Sigmoid colon (tissue), 7 donors: ENCODE measurements around the gene MLLT3. TPM values are rescaled to one million over a fixed set of nuclear protein-coding genes. Genes with fewer than 3 reads are reported as not detected.

Experiments
- DNase-seq: peaks from one replicate; pipeline ENCODE4 v3.0.0-alpha.2; 2019
- H3K27ac ChIP-seq, 4 donors: fragments of 200-600 bp; sonication (generic); one replicate each; pipeline ENCODE4 v1.5.1; 2016 to 2019; ENCODE audit warnings: mild to moderate bottlenecking in 1 of 4
- H3K27me3 ChIP-seq, 3 donors: fragments of 200-600 bp; sonication (generic); one replicate each; pipeline ENCODE4 v1.5.1; 2019; ENCODE audit warnings: mild to moderate bottlenecking in 1 of 3
- H3K36me3 ChIP-seq, 4 donors: fragments of 200-600 bp; sonication (generic); one replicate each; pipeline ENCODE4 v1.5.1; 2016 to 2019
- H3K4me1 ChIP-seq, 4 donors: fragments of 200-600 bp; sonication (generic); one replicate each; pipeline ENCODE4 v1.5.1; 2017 to 2019
- H3K4me3 ChIP-seq, 4 donors: fragments of 200-600 bp; sonication (generic); one replicate each; pipeline ENCODE4 v1.5.1; 2017 to 2019; ENCODE audit warnings: mild to moderate bottlenecking in 2 of 4, moderate library complexity in 1 of 4
- H3K9me3 ChIP-seq, 4 donors: fragments of 200-600 bp in 3 of 4; sonication (generic) in 3 of 4; one replicate each; pipeline versions ENCODE4 v1.5.1 to v1.6.1; 2013 to 2019
- EP300 ChIP-seq, 4 donors: sonication (generic); formaldehyde crosslinking; IDR thresholded peaks; one replicate each; pipeline ENCODE4 v1.6.1; 2017; ENCODE audit warnings: antibody characterized with exemption in 4 of 4
- POLR2A ChIP-seq, 2 donors: fragments of 450-650 bp; IDR thresholded peaks; one replicate each; pipeline ENCODE4 v1.6.1; 2016; ENCODE audit warnings: antibody characterized with exemption in 2 of 2, mild to moderate bottlenecking in 2 of 2, moderate library complexity in 2 of 2
- POLR2AphosphoS5 ChIP-seq, 4 donors: sonication (generic); formaldehyde crosslinking; IDR thresholded peaks; one replicate each; pipeline ENCODE4 v1.6.1; 2017; ENCODE audit warnings: antibody characterized with exemption in 4 of 4
- WGBS, 2 donors: extraction: QIAGEN DNeasy Blood & Tissue Kit; methylation state at CpG; one replicate each; pipeline ENCODE4 v1.1.7; 2013; 5-methylcytosine and 5-hydroxymethylcytosine counted together
- intact Hi-C: fragments of 100-400 bp; cut with DNase I; formaldehyde crosslinking; loops from one replicate; pipeline ENCODE4 v1.15.1; 2023
- polyA plus RNA-seq, 3 donors: library from polyadenylated mRNA; stranded (reverse); fragments of 200-250 nt; gene quantifications; one replicate each; pipeline ENCODE4 v1.2.3, GENCODE V29; 2013
- total RNA-seq, 4 donors: library from RNA; depleted of rRNA; stranded (reverse); fragments of >200 nt; gene quantifications; one replicate each; pipeline ENCODE4 v1.1.0, GENCODE V29; 2016
- TF ChIP-seq, protein P1 (sequence below), 4 experiments: fragments of 450-650 bp in 3 of 4; fragments of 200-600 bp in 1 of 4; IDR thresholded peaks; one replicate each; pipeline ENCODE4 v1.5.1; 2016 to 2019; ENCODE audit warnings: antibody characterized with exemption in 4 of 4, mild to moderate bottlenecking in 3 of 4, moderate library complexity in 2 of 4
- donor health status: healthy with polysubstance abuse.
- donor health status: Bipolar disorder and iron deficiency.
- donor health status: healthy.

Gene MLLT3
- total and polyA plus RNA-seq, 7 donors = 19.0 to 132 (median 25.0) TPM

- Histone ChIP-seq H3K4me3 (no peak overlapping the region), H3K9me3 (no peaks in the 10 kb centered on the region), H3K4me1 (peaks cover 0 to 37% (median 20%) of the 10 kb centered on the region in 4 donors), H3K36me3 (no peaks in the 10 kb centered on the region), H3K27me3 (no peaks in the 10 kb centered on the region), H3K27ac (no peak overlapping the region)
- WGBS, 2 donors = 97 to 98% methylated on average over 1 of the region's 1 CpG
- TF ChIP-seq, protein P1, sequence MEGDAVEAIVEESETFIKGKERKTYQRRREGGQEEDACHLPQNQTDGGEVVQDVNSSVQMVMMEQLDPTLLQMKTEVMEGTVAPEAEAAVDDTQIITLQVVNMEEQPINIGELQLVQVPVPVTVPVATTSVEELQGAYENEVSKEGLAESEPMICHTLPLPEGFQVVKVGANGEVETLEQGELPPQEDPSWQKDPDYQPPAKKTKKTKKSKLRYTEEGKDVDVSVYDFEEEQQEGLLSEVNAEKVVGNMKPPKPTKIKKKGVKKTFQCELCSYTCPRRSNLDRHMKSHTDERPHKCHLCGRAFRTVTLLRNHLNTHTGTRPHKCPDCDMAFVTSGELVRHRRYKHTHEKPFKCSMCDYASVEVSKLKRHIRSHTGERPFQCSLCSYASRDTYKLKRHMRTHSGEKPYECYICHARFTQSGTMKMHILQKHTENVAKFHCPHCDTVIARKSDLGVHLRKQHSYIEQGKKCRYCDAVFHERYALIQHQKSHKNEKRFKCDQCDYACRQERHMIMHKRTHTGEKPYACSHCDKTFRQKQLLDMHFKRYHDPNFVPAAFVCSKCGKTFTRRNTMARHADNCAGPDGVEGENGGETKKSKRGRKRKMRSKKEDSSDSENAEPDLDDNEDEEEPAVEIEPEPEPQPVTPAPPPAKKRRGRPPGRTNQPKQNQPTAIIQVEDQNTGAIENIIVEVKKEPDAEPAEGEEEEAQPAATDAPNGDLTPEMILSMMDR (IDR thresholded peaks at IDR 0.05) = no peak
- TF ChIP-seq POLR2AphosphoS5 (IDR thresholded peaks at IDR 0.05) (no peak), POLR2A (IDR thresholded peaks at IDR 0.05) (no peak), EP300 (IDR thresholded peaks at IDR 0.05) (no peak)
- no peak for DNase-seq
- intact Hi-C loops = loop anchor here (5.0 kb wide), 1 partner anchor 51 kb away; no protein-coding TSS in a partner anchor
Measured at GRCh38 chr9:20491612-20492011, 130.7 kb downstream of the MLLT3 start.

GRCh38 chr9:20490246-20490834, 132.0 kb downstream of the MLLT3 start:
- H3K4me1 ChIP-seq = peaks cover 0 to 26% (median 16%) of the 10 kb centered on the region in 4 donors
- H3K9me3 ChIP-seq = no peaks in the 10 kb centered on the region
- DNase-seq = no peak
- 85 to 86% methylated on average over 4 of the region's 4 CpGs for WGBS, 2 donors
- no peaks in the 10 kb centered on the region for H3K27me3 ChIP-seq
- intact Hi-C loops = loop anchor here (5.0 kb wide), 1 partner anchor 52 kb away; no protein-coding TSS in a partner anchor
- no peak overlapping the region for H3K27ac ChIP-seq
- H3K4me3 ChIP-seq = no peak overlapping the region
- TF ChIP-seq POLR2AphosphoS5 (IDR thresholded peaks at IDR 0.05) = no peak
- TF ChIP-seq, protein P1 (IDR thresholded peaks at IDR 0.05) = no peak
- no peak for TF ChIP-seq POLR2A (IDR thresholded peaks at IDR 0.05)
- TF ChIP-seq EP300 (IDR thresholded peaks at IDR 0.05) = no peak
- no peaks in the 10 kb centered on the region for H3K36me3 ChIP-seq

DNA sequence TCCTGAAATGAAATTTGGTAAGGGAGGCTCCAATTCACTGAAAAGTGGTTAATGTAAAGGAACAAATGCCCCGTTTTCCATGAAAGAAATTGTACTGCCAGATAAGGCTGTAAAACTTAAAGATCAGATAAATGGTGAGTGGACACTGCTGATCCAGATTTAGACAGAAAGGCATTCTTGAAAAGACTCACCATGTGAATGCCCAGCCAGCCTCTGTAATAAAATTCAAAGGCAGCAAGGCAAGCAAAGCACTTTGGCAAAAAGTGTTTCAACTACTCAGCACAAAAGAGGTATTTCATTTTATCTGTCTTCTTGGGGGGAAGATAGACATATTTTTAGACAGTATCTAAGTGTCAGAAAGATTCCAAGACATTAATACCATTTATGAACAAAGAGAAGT, 133.6 kb downstream of the MLLT3 start:
- TF ChIP-seq POLR2AphosphoS5 (IDR thresholded peaks at IDR 0.05) (no peak), POLR2A (IDR thresholded peaks at IDR 0.05) (no peak), EP300 (IDR thresholded peaks at IDR 0.05) (no peak)
- TF ChIP-seq, protein P1 (IDR thresholded peaks at IDR 0.05) = no peak
- H3K36me3 ChIP-seq = no peaks in the 10 kb centered on the region
- H3K4me1 ChIP-seq = peaks cover 0 to 19% (median 5%) of the 10 kb centered on the region in 4 donors
- no peak overlapping the region for H3K4me3 ChIP-seq
- no peak for DNase-seq
- H3K27ac ChIP-seq = no peak overlapping the region
- H3K27me3 ChIP-seq = no peaks in the 10 kb centered on the region
- 32 to 70% methylated on average over 1 of the region's 1 CpG for WGBS, 2 donors
- H3K9me3 ChIP-seq = no peaks in the 10 kb centered on the region
- intact Hi-C loops = no loop called here

DNA sequence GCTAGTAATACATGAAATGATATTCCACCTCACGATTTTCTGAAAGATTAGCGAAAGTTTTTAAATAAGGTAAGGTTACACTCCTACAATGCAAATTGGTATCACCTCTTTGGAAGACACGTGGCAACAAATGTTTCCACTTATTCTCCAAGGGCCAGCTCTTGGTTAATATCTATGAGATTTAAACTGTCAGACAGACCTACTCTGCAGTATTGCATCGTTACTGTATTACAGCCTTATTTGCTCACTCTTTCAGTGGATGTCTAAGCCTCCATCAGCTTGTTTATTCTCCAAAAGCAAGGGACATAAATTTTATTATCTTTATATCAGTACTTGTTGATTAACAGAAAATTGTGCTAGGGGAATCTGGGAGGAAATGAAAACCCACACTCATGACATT, 135.7 kb downstream of the MLLT3 start:
- Histone ChIP-seq H3K4me3 (no peak overlapping the region), H3K9me3 (no peaks in the 10 kb centered on the region), H3K36me3 (no peaks in the 10 kb centered on the region), H3K27me3 (no peaks in the 10 kb centered on the region), H3K27ac (no peak overlapping the region), H3K4me1 (peaks cover 0 to 19% (median 5%) of the 10 kb centered on the region in 4 donors)
- no peak for TF ChIP-seq EP300 (IDR thresholded peaks at IDR 0.05)
- no peak for TF ChIP-seq POLR2AphosphoS5 (IDR thresholded peaks at IDR 0.05)
- TF ChIP-seq, protein P1 (IDR thresholded peaks at IDR 0.05) = no peak
- TF ChIP-seq POLR2A (IDR thresholded peaks at IDR 0.05) = no peak
- intact Hi-C loops = no loop called here
- no peak for DNase-seq
- WGBS, 2 donors = 14 to 56% methylated on average over 4 of the region's 4 CpGs

DNA sequence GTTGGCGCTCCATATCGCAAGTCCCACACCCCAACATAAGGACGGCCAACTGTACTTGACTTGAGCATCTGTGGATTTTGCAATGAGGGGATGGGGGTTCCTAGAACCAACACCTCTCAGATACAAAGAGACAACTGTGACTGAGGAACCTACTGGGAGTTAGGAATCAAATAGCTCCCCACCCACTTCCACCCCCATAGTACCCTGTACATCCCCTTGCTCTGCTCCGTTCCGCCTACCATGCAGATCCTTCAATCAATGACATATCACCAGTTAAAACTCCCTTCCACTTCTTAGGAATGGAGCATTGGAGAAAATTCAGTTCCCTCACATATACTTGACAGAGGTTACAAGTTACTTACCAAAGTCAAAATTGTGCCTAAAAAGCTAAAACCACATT, 140.9 kb downstream of the MLLT3 start:
- TF ChIP-seq POLR2AphosphoS5 (IDR thresholded peaks at IDR 0.05) = no peak
- no peak for TF ChIP-seq EP300 (IDR thresholded peaks at IDR 0.05)
- no peak for TF ChIP-seq POLR2A (IDR thresholded peaks at IDR 0.05)
- TF ChIP-seq, protein P1 (IDR thresholded peaks at IDR 0.05) = no peak
- WGBS, 2 donors = 97 to 98% methylated on average over 5 of the region's 5 CpGs
- Histone ChIP-seq H3K4me1 (peaks cover 0 to 36% (median 23%) of the 10 kb centered on the region in 4 donors), H3K9me3 (no peaks in the 10 kb centered on the region), H3K4me3 (no peak overlapping the region), H3K27ac (no peak overlapping the region), H3K36me3 (no peaks in the 10 kb centered on the region), H3K27me3 (no peaks in the 10 kb centered on the region)
- intact Hi-C loops = no loop called here
- no peak for DNase-seq
